Measurements from ENCODE around the gene HMGCS2. TPM values are rescaled to one million over a fixed set of nuclear protein-coding genes. Genes with fewer than 3 reads are reported as not detected.

The HMGCS2 gene
- total RNA-seq, 1 donor from 2014 or later = 0.48 TPM

GRCh38 chr1:119701659-119702058 lies 67.0 kb downstream of the HMGCS2 start:
- DNase-seq (ENCODE audit: low spot score) = no peak

GRCh38 chr1:119700326-119700725 lies 68.4 kb downstream of the HMGCS2 start:
- no peak for DNase-seq (ENCODE audit: low spot score)

Other genes starting within 250 kb of the HMGCS2 start
- 18.8 TPM for gene ZNF697, start 120.6 kb downstream of the HMGCS2 start, total RNA-seq (ENCODE audit: insufficient read depth, low replicate concordance)
- 62.8 TPM for gene PHGDH, start 57.0 kb downstream of the HMGCS2 start, total RNA-seq (ENCODE audit: insufficient read depth, low replicate concordance)
- gene REG4, start 42.6 kb upstream of the HMGCS2 start, total RNA-seq (ENCODE audit: insufficient read depth, low replicate concordance) = 0.48 TPM
- gene ADAM30, start 127.6 kb upstream of the HMGCS2 start, total RNA-seq (ENCODE audit: insufficient read depth, low replicate concordance) = 1.4 TPM

Measured in umbilical cord (tissue), 2 donors.